HFF-Myc (cell line): ENCODE data around the gene EDNRA.

Experiments used
- DNase-seq: peaks from one replicate; pipeline ENCODE4 v3.0.0-alpha.2; 2011; ENCODE audit warnings: low read depth; ENCODE audit errors: extremely low read depth
- H3K4me3 ChIP-seq: replicated peaks from 2 replicates; pipeline ENCODE4 v1.5.1; 2011; ENCODE audit warnings: low read depth, mild to moderate bottlenecking, control low read depth, low read length
- TF ChIP-seq, protein P1 (sequence below): IDR thresholded peaks from 2 replicates; pipeline ENCODE4 v1.5.1; 2012; ENCODE audit warnings: mild to moderate bottlenecking, low read depth, low read length, control low read depth; ENCODE audit errors: missing control alignments

Gene EDNRA

DNA sequence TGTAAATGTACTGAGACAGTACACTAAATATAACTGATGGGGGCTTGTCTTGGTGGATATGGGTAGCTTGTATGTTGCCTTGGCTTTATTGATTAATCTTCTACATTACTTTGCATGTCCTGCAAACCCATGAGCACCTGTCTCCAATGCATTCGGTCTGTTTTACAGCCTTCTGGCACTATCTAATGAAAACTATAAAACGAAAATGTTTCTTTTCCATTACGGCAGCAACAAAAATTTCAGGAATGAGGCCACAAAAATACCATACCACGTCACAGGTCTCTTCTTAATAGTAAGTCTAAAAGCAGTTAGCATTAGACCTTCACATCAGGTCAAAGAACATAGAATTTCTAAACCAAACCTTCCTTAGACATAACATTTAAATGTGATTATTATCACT is 49.8 kb downstream of the EDNRA start:
- no peak for DNase-seq
- H3K4me3 ChIP-seq = no peak overlapping the region
- TF ChIP-seq, protein P1, sequence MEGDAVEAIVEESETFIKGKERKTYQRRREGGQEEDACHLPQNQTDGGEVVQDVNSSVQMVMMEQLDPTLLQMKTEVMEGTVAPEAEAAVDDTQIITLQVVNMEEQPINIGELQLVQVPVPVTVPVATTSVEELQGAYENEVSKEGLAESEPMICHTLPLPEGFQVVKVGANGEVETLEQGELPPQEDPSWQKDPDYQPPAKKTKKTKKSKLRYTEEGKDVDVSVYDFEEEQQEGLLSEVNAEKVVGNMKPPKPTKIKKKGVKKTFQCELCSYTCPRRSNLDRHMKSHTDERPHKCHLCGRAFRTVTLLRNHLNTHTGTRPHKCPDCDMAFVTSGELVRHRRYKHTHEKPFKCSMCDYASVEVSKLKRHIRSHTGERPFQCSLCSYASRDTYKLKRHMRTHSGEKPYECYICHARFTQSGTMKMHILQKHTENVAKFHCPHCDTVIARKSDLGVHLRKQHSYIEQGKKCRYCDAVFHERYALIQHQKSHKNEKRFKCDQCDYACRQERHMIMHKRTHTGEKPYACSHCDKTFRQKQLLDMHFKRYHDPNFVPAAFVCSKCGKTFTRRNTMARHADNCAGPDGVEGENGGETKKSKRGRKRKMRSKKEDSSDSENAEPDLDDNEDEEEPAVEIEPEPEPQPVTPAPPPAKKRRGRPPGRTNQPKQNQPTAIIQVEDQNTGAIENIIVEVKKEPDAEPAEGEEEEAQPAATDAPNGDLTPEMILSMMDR = no peak

DNA sequence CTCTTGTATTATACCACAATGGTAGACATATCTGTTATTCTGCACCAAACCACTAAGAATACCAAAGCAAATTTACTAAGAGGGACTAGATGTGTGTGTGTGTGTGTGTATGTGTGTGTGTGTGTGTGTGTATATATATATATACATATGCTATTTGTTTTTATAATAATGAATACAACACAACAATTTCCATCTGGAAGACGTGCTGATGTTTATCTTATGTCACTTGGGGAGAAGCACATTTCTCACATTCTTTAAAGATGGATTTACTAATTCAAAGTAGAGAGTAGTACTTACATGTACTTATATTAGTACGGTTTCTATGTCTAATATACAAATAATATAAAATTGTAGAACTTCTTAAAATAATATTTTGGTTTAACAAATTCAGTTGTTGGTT is 52.0 kb downstream of the EDNRA start:
- TF ChIP-seq, protein P1 = no peak
- DNase-seq = no peak
- H3K4me3 ChIP-seq = no peak overlapping the region

DNA sequence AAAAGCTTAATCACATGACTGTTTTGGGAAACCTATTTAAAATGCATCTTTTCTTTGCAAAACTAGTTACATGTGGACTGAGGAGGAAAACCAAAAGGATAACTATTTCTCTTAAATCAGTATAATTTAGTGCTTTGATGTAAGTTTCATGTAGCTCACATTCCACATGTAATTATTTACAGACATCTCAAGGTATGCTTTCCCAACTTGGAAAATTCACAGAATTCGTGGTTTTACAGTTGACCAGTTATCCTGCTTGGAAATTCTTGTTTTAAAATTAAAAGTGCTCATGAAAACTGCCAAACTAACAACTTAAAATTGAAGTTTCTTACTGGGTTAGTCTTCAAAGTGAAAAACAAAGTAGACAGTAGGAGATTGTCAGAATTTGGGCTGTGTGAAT is 52.4 kb downstream of the EDNRA start:
- TF ChIP-seq, protein P1 = no peak
- no peak for DNase-seq
- H3K4me3 ChIP-seq = no peak overlapping the region

DNA sequence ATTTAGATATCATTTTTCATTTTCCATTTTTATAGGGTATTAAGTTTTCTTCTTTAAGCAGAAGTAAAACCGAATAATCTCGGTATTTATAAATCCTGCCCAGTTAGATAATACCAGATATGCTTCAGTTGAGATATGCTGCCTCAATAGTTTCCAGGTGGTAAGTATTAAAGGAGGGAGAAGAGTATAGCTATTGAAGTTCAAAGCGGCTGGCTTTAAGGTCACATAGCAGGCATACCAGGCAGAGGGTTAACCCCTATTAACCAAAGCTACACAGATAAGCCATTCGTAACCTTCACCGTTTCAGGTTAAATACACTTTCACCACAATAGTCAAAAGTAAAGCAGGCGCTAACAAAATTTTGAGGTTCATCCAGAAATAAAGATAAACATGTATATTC is 54.2 kb downstream of the EDNRA start:
- TF ChIP-seq, protein P1 = no peak
- DNase-seq = no peak

DNA sequence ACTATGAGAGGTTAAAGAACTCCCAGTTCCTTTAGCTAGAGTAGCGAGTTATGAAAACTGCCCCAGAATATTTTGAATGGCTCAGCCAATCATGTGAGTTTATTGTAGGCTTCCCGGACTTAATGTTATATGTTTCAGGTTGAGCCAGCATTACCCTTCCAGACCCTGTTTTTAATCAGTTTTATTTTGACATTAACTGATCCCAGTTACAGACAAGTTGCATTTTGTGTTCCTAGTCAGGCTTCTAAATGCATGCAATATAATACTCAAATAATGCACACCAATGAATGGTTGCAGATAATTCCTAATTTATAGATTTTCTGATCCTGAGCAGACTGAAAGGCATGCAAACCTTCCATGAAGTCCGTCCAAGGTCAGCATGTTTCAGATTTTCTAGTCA is 57.8 kb downstream of the EDNRA start:
- TF ChIP-seq, protein P1 = no peak
- DNase-seq = no peak
- no peak overlapping the region for H3K4me3 ChIP-seq

More for the DNA sequence above, 54.2 kb downstream of the EDNRA start:
- H3K4me3 ChIP-seq = no peak overlapping the region

DNA sequence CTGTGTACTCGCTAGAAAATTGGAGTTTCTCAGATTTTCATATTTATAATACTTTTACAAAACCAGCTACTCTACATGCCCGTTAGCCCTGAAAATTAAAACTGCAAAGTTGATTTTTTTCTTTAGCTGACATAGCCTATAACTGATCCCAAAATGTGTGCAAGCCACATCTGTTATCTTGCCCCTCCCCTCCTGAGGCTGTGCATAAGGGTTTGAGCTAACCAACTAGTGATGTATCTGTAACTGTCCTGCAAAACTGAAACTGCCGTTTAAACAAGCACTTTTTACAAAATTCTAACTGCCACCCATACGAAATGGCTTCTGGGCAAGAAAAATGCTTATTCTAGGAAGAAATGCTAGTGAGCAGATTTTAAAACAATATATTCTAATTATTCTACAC is 59.1 kb downstream of the EDNRA start:
- TF ChIP-seq, protein P1 = no peak
- H3K4me3 ChIP-seq = no peak overlapping the region
- DNase-seq = no peak

DNA sequence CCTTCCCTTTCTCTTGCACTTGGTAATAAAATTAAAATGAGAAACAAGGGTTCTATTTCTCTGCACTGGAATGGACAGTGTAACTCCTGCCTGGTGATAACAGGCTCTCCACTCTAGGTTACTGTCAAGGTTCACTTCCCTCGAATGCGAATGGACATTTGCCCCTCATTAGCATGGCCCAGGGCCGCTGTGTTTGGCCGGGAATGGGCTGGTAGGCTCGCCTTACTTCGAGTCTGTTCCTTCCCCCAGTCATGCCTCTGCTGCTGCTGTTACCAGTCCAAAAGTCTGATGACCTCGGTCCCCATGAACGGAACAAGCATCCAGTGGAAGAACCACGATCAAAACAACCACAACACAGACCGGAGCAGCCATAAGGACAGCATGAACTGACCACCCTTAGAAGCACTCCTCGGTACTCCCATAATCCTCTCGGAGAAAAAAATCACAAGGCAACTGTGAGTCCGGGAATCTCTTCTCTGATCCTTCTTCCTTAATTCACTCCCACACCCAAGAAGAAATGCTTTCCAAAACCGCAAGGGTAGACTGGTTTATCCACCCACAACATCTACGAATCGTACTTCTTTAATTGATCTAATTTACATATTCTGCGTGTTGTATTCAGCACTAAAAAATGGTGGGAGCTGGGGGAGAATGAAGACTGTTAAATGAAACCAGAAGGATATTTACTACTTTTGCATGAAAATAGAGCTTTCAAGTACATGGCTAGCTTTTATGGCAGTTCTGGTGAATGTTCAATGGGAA is 61.5 kb downstream of the EDNRA start:
- DNase-seq = no peak
- TF ChIP-seq, protein P1 = no peak
- no peak overlapping the region for H3K4me3 ChIP-seq
